ENCODE measurements around the gene DELE1. TPM values are rescaled to one million over a fixed set of nuclear protein-coding genes. Genes with fewer than 3 reads are reported as not detected.

The DELE1 gene
- total RNA-seq, 1 donor from 2014 or later = 108 TPM

DNA sequence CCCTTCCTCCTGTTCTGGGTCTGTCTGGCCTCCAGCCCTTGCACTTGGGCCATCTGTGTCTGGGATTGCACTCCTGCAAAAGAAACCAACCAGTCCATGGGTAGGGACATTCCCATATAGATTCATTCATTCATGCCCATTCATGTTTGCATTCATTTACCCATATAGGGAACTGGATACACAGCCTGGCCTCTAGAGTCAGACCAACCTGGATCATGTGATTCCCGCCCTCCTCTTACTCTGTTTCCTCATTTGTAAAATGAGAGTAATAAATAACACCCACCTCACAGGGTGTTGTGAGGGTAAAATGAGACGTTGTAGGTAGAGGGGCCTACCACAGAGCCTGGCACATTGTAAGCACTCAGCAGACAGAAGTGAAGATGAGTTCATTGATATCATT, 25.8 kb downstream of the DELE1 start:
- Mint-ChIP-seq H3K27me3 (ENCODE audit: unreplicated experiment) (no peaks in the 10 kb centered on the region), H3K9me3 (ENCODE audit: unreplicated experiment) (peaks cover 8% of the 10 kb centered on the region), H3K4me3 (ENCODE audit: unreplicated experiment) (no peak overlapping the region), H3K4me1 (ENCODE audit: low read depth, unreplicated experiment) (peaks cover 19% of the 10 kb centered on the region), H3K27ac (ENCODE audit: unreplicated experiment) (no peak overlapping the region), H3K36me3 (ENCODE audit: unreplicated experiment) (no peaks in the 10 kb centered on the region)
- no peak for DNase-seq
- TF ChIP-seq, protein P1, sequence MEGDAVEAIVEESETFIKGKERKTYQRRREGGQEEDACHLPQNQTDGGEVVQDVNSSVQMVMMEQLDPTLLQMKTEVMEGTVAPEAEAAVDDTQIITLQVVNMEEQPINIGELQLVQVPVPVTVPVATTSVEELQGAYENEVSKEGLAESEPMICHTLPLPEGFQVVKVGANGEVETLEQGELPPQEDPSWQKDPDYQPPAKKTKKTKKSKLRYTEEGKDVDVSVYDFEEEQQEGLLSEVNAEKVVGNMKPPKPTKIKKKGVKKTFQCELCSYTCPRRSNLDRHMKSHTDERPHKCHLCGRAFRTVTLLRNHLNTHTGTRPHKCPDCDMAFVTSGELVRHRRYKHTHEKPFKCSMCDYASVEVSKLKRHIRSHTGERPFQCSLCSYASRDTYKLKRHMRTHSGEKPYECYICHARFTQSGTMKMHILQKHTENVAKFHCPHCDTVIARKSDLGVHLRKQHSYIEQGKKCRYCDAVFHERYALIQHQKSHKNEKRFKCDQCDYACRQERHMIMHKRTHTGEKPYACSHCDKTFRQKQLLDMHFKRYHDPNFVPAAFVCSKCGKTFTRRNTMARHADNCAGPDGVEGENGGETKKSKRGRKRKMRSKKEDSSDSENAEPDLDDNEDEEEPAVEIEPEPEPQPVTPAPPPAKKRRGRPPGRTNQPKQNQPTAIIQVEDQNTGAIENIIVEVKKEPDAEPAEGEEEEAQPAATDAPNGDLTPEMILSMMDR (IDR thresholded peaks at IDR 0.05; ENCODE audit: partially characterized antibody, unreplicated experiment) = no peak

DNA sequence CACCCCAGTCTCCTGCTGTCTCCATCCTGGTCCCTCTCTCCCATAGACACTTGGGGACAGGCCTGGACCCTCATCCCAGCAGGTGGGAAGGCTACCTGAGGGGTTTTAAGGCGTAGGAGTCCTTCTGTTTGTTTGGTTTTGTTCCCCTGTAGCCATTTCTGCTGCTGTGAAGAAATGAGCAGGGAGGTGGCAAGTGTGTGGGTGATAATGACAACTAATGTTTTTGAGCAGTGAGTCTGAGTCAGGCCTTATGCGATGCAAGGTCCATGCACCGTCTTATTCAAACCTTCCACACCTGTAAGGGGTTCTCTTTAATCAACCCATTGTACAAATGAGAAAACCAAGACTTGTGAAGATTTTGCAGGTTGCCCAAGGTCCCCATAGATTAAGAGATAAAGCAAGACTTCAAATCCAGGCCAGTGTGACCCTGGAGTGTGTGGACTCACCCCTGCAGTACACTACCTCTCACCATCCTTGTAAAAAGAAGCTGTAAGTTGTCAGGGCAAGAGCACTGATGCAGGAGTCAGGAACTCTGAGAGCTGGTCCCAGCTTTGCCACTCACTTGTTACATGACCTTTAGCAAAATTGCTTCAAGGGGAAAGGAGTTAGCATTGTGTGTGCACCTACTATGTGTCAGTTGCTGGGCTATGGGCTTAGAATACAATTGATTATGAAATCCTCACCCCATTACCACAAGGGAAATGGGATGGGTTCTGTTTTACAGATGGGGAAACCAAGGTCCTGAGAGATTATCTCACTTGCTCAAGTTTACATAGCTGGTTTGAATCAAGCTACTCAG, 26.7 kb downstream of the DELE1 start:
- Mint-ChIP-seq H3K4me1 (ENCODE audit: low read depth, unreplicated experiment) (peaks cover 15% of the 10 kb centered on the region), H3K27ac (ENCODE audit: unreplicated experiment) (no peak overlapping the region), H3K27me3 (ENCODE audit: unreplicated experiment) (no peaks in the 10 kb centered on the region), H3K9me3 (ENCODE audit: unreplicated experiment) (peaks cover 8% of the 10 kb centered on the region), H3K4me3 (ENCODE audit: unreplicated experiment) (no peak overlapping the region), H3K36me3 (ENCODE audit: unreplicated experiment) (no peaks in the 10 kb centered on the region)
- DNase-seq = no peak
- TF ChIP-seq, protein P1 (IDR thresholded peaks at IDR 0.05; ENCODE audit: partially characterized antibody, unreplicated experiment) = no peak

DNA sequence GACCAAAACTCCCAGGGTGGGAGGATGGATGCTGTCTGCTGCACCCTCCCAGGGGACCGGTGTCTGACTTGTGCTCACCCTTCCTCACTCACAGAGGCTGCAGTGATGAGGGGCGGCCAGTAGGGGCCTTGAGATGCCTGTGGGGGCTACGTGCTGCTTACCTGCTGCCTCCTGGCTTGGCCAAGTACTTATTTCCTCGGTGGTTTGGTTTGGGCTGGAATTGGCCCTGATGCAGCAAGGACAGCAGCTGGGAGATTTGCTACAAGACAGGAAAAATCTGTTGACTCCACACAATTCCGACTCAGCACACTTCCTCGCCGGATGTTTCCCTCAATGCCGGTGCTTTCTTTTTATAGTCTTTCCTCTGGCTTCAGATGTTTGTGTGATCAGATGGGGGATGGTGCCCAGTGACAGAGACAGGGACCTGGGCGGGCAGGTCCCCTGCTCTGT, 27.7 kb downstream of the DELE1 start:
- Mint-ChIP-seq H3K4me3 (ENCODE audit: unreplicated experiment) (no peak overlapping the region), H3K27me3 (ENCODE audit: unreplicated experiment) (no peaks in the 10 kb centered on the region), H3K27ac (ENCODE audit: unreplicated experiment) (no peak overlapping the region), H3K9me3 (ENCODE audit: unreplicated experiment) (peaks cover 8% of the 10 kb centered on the region), H3K4me1 (ENCODE audit: low read depth, unreplicated experiment) (peaks cover 13% of the 10 kb centered on the region), H3K36me3 (ENCODE audit: unreplicated experiment) (no peaks in the 10 kb centered on the region)
- DNase-seq = peak; percentile 68
- TF ChIP-seq, protein P1 (IDR thresholded peaks at IDR 0.05; ENCODE audit: partially characterized antibody, unreplicated experiment) = peak; percentile 80

DNA sequence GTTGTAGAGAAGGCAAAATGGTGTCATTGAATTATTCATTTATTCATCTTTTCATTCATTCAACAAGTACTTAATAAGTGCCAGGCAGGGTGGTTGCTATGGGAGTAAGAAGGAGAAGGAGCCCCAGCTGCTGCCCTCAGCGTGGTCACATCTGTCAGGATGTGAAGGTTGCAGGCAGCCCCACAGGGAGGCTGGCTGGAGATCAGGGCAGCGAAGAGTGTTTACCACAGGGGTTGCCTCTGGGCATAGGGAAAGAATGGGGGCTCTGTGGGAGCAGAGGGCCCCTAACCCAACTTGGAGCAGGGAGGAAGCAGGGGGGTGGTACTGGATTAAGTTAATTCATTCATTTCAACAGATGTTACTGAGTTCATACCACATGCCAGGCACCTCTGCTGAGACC, 28.3 kb downstream of the DELE1 start:
- Mint-ChIP-seq H3K27ac (ENCODE audit: unreplicated experiment) (no peak overlapping the region), H3K4me1 (ENCODE audit: low read depth, unreplicated experiment) (peaks cover 11% of the 10 kb centered on the region), H3K4me3 (ENCODE audit: unreplicated experiment) (no peak overlapping the region)

DNA sequence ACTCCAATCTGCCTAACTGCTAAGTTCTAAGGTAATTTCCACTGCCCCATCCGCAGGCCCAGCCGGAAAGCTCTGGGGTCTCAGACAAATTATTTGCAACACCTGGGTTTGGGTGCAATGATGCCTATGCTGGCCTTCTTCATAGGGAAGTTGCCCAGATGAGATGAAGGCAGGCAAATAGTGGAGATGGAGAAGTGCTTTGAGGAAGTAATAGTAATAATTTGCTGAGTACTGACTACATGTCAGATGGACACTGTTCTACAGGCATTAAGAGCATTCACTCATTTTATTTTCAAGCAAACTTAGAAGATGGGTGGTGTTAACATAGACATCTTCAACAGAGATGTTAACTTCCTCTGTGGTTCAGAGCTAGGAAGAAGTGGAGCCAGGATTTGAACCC, 30.5 kb downstream of the DELE1 start:
- H3K4me1 Mint-ChIP-seq (ENCODE audit: low read depth, unreplicated experiment) = peaks cover 30% of the 10 kb centered on the region
- H3K4me3 Mint-ChIP-seq (ENCODE audit: unreplicated experiment) = no peak overlapping the region
- no peaks in the 10 kb centered on the region for H3K36me3 Mint-ChIP-seq (ENCODE audit: unreplicated experiment)
- no peak for DNase-seq
- peaks cover 8% of the 10 kb centered on the region for H3K9me3 Mint-ChIP-seq (ENCODE audit: unreplicated experiment)
- H3K27me3 Mint-ChIP-seq (ENCODE audit: unreplicated experiment) = peaks cover 8% of the 10 kb centered on the region
- TF ChIP-seq, protein P1 (IDR thresholded peaks at IDR 0.05; ENCODE audit: partially characterized antibody, unreplicated experiment) = no peak
- H3K27ac Mint-ChIP-seq (ENCODE audit: unreplicated experiment) = no peak overlapping the region

More for the DNA sequence above, 28.3 kb downstream of the DELE1 start:
- no peak for DNase-seq
- H3K9me3 Mint-ChIP-seq (ENCODE audit: unreplicated experiment) = peaks cover 8% of the 10 kb centered on the region
- H3K27me3 Mint-ChIP-seq (ENCODE audit: unreplicated experiment) = no peaks in the 10 kb centered on the region
- H3K36me3 Mint-ChIP-seq (ENCODE audit: unreplicated experiment) = no peaks in the 10 kb centered on the region
- TF ChIP-seq, protein P1 (IDR thresholded peaks at IDR 0.05; ENCODE audit: partially characterized antibody, unreplicated experiment) = no peak

All from glutamatergic neuron (in vitro differentiated cells).